HG02588 (cell line): ENCODE results near the gene ARHGEF7.

ENCODE experiments used
- ATAC-seq: cut with Tn5 transposase; IDR thresholded peaks from one replicate; pipeline ENCODE4 v1.9.1; 2021; ENCODE audit warnings: mild to moderate bottlenecking, moderate library complexity; ENCODE audit not compliant: unreplicated experiment

Gene ARHGEF7

DNA sequence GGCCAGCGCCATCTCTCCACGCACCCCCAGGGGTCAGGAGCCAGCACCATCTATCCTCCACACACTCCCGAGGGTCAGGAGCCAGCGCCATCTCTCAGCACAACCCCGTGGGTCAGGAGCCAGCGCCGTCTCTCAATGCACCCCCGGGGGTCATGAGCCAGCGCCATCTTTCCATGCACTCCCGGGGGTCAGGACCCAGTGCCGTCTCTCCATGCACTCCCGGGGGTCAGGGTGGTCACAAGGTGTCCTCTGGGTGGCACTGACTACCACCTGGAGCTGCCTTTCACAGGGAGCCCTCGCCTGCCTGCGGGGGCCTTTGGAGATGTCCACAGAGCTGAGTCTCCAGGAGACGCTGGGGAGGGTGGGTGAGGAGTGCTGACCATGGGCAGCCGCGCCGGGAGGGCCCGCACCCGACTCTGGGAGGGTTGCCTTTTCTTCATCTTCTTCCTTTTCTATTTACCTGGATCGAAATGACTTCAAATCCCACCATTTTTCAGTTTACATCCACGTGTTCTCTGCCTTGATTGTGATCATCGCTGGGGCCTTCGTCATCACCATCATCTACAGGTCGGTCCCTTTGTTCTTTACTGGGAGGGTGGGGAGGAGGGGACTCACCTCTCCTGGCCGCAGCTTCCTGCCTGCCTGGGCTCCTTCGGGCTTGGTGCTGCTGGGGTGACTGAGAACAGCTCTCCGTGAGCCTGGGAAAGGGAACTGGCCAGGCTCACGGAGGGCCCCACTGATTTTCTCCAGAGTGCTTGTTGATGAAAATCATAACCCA is 224.4 kb downstream of the ARHGEF7 start:
- ATAC-seq: no peak

DNA sequence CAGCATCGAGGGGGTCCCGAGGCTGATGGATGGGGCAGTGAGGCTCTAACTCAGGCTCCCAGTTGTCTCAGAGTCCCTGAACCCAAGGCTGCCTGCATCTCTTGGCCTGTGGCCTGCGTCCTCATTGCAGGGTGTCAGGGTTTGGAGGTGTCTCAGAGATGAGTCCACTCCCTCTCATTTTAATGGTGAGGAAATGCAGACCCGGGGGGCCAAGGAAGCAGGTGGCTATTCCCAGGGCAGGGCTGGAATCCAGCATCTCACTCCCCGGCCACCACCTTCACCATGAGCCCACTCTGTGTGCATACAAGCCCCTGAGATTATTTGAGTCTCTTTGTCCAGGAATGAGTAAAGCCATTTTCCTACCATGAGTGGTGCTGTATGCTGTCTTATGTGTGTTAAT is 226.8 kb downstream of the ARHGEF7 start:
- ATAC-seq: no peak

DNA sequence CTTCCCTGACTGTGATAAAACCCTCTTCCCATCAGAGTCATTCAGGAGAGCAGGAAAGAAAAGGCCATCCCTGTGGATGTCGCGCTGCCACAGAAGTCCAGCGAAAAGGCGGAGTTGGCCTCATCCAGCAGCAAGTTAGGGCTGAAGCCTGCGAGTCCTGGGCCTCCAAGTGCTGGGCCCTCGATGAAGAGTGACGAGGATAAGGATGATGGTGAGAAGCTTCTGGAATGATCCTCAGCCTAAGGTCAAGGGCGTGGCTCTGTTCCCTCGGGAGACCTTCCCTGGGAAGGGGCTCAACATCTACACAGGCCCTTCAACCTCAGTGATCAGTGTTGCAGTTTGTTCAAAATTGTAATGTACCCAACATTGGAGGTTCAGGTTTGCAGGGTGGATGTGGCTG is 227.6 kb downstream of the ARHGEF7 start:
- no peak for ATAC-seq

DNA sequence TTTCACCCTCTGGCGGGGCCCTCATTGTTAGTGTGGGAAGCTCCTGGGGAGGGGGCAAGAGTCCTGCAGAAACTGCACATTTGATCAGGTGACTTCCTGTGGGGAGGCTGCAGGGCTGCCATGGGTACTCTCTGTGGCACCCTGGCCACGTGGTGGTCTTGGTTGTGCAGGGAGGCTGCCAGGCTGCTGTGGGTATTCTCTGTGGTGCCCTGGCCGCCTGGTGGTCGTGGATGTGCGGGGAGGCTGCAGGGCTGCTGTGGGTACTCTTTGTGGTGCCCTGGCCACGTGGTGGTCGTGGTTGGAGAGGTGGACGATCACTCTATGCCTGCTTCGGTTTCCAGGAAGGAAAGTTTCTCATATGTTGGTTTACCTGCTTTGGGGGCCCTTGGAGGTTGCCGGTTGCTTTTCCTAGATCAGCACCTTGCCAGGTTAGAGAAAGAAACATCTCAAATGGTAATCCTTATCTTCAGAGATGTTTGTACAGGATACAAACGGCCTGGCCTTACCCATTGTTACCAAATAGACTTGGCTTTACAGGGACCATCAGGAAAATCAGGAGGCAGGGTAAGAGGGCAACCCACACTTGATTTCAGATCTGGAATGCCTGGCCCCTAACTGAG is 228.2 kb downstream of the ARHGEF7 start:
- ATAC-seq: no peak

DNA sequence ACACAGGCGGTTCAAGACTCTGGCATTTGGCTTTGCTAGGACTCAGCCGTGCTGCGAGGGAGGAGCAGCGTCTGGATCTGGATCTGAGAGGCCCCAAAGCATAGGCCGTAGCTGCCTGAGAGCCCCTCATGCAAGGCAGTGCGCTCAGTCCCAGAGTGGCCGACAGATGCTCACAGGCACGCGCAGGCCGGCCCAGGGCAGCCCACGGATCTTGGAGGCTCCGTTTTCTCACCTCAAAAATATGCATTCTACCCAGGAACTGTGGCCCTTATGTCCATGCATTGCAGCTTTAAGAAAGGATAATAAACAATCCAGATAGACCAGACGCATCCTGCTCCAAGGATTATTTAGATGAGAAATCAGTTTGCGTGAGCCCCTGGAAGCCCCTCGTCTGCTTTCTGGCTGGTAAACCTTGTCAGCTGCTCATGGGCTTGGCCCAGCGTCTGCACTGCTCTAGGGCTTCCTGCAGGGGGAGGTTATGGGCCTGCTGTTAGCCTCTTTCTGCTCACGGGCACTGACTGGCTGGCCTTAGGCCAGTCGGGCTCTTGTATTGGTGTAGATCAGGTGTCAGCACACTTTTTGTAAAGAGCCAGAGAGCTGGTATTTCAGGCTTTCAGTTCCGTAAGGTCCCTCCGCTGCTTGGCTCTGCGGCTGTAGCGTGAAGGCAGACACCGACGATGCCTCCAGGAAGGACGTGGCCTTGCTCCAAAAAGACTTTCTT is 229.5 kb downstream of the ARHGEF7 start:
- ATAC-seq: no peak

DNA sequence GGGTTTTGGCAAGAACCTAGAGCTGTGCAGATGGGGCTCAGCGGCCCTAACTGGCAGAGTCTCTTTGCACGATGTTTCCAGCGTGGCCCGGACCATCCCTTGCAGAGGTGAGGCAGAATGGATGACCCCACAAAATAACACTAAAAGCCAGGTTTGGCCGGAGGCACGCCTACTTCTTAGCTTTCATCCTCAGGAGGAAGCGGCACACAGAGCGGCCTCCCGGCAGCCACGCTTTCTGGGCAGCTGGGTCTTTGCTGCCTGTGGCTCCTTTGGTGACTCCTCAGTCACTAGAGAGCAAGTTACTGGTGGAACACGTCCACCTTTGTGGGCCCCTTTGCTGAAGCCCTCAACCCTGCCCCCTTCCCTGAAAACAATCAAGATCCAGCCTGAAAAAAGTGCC is 230.6 kb downstream of the ARHGEF7 start:
- ATAC-seq: no peak

DNA sequence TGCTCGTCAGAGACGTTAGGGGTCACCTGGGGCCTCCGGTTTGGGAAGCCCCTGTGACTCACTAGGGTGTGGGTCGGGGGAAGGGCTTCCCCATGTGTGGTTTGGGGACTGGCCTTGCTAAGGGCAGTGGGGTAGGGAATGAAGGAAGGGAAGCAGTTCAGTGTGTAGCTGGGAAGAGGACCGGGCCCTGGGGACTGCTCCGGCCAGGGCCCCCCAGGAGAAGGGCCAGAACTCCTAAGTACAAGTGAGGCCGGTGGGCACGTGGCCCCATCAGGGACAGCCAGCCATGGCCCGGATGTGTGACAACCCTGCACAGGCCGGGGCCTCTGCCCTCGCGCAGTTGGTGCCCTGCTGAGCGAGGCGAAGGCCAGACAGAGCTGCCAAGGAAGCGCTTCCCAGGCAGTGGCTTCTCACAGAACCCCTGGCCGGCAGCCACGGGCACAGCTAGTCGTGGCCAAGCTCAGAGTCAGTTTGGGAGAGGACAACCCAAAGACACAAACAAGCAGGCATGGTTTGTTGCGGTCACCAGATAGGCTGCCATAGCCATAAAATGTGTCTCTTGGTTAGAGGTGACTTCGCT is 231.1 kb downstream of the ARHGEF7 start:
- no peak for ATAC-seq

DNA sequence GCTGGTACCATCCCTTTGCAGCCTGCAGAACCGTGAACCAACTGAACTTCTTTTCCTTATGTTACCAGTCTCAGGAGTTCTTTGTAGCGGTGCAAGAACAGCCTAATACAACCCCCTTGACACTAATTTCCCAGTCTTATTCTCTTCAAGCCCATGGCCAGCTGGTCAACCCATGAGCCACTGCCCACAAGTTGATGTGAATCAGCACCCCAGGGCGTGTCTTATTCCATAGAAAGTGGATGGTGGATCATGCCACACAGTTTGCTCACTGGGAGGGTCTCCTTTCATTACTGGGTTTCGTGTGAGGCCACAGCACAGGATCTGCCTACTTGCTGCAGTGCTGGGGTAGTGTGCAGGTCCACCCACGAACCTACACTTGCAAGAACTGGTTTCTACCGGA is 232.3 kb downstream of the ARHGEF7 start:
- ATAC-seq: no peak

DNA sequence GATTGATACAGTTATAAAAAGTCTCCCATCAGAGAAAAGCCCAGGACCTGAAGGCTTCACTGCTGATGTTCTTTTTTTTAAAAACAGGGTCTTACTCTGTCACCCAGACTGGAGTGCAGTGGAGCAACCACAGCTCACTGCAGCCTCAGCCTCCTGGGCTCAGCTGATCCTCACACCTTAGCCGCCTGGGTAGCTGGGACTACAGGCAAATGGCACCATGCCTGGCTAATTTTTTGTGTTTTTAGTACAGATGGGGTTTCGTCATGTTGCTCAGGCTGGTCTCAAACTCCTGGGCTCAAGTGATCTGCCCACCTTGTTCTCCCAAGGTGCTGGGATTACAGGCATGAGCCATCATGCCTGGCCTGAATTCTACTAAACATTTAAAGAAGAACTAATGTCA is 238.4 kb downstream of the ARHGEF7 start:
- ATAC-seq: no peak

DNA sequence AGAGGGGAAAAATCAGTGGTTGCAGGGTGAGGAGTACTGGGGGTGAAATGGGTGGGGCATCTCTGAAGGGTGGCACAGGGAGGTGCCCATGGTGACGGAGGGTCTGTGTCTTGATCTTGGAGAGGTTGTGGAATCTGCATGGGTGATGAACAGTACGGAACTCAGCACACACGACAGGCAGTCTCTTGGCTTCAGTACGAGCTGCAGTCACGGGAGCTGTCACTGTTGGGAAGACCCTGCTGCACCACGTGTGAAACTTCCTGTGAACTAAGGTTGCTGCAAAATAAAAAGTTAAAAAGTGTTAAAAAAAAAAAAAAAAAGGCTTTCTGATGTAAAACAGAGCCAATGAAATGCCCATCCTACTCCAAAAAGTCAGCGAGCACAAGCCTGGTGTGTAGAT is 239.7 kb downstream of the ARHGEF7 start:
- no peak for ATAC-seq
